ENCODE results near the gene VPS18. TPM values are rescaled to one million over a fixed set of nuclear protein-coding genes. Genes with fewer than 3 reads are reported as not detected.

The VPS18 gene
- total RNA-seq, 2 donors from 2014 or later: 10.7 to 12.1 TPM

DNA sequence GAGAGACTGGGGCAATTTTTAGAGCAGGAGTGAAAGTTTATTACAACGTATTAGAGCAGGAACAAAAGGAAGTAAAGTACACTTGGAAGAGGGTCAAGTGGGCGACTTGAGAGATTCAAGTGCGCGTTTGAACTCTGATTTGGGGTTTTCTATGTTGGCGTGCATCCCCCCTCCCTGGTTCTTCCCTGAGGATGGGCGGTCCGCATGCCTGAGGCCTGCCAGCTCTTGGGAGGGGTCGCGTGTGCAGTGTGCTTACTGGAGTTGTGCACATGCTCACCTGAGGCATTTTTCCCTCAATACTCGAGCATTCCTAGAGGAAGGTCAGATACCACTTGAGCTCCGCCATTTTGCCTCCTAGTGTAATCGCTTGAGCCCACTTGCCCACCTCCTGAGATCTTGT, 48.6 kb downstream of the VPS18 start:
- Mint-ChIP-seq H3K27ac (peak overlapping the region; percentile 69), H3K36me3 (ENCODE audit: insufficient read depth in 2 of 2) (no peaks in the 10 kb centered on the region), H3K4me1 (ENCODE audit: low read depth) (peaks cover 45% of the 10 kb centered on the region), H3K27me3 (ENCODE audit: low read depth) (no peaks in the 10 kb centered on the region), H3K4me3 (peak overlapping the region; percentile 85 to 87), H3K9me3 (no peaks in the 10 kb centered on the region)
- DNase-seq (no peak), ATAC-seq (replicated peaks in 1 of 2) (no peak)

DNA sequence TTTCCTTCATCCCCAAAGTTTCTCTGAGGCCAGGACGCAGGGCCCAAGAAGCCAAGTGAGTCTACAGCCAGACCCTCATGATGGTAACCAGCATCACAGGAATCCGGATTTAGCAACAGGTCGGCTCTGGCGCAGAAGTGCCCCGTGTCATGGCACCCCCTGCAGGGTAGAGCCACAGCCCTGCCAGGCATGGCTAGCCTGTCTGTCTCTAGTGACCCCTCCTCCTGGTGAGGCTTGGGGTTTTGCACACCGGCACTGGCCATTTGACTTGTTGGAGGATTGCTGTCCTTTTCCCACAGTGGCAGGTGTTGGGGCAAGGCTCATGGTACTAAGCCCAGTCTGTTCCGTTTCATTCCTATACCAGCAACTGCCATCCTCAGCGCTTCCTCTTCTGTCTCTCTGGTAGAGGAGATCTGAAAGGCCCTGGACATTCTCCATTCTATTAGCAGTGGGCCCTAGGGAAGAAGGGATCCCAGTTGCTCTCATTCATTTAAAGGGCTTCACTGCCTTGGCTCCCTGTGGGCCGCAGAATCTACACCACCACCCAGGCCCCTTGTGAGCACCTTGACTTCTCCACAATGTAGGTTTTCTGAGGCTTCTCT, 49.6 kb downstream of the VPS18 start:
- DNase-seq (no peak), ATAC-seq (replicated peaks in 1 of 2) (no peak)
- no peaks in the 10 kb centered on the region for H3K36me3 Mint-ChIP-seq (ENCODE audit: insufficient read depth in 2 of 2)
- no peaks in the 10 kb centered on the region for H3K9me3 Mint-ChIP-seq
- peaks cover 45% of the 10 kb centered on the region for H3K4me1 Mint-ChIP-seq (ENCODE audit: low read depth)
- H3K4me3 Mint-ChIP-seq: peak overlapping the region; percentile 85 to 87
- H3K27me3 Mint-ChIP-seq (ENCODE audit: low read depth): no peaks in the 10 kb centered on the region
- H3K27ac Mint-ChIP-seq: no peak overlapping the region

- Mint-ChIP-seq H3K27ac (no peak overlapping the region), H3K36me3 (ENCODE audit: insufficient read depth in 2 of 2) (no peaks in the 10 kb centered on the region), H3K9me3 (no peaks in the 10 kb centered on the region), H3K4me1 (ENCODE audit: low read depth) (peaks cover 45% of the 10 kb centered on the region), H3K27me3 (ENCODE audit: low read depth) (no peaks in the 10 kb centered on the region), H3K4me3 (peak overlapping the region in 1 of 2 donors; percentile 31)
- no peak for DNase-seq
- ATAC-seq (replicated peaks in 1 of 2): no peak
Observed at GRCh38 chr15:40944510-40945296, 50.5 kb downstream of the VPS18 start.

DNA sequence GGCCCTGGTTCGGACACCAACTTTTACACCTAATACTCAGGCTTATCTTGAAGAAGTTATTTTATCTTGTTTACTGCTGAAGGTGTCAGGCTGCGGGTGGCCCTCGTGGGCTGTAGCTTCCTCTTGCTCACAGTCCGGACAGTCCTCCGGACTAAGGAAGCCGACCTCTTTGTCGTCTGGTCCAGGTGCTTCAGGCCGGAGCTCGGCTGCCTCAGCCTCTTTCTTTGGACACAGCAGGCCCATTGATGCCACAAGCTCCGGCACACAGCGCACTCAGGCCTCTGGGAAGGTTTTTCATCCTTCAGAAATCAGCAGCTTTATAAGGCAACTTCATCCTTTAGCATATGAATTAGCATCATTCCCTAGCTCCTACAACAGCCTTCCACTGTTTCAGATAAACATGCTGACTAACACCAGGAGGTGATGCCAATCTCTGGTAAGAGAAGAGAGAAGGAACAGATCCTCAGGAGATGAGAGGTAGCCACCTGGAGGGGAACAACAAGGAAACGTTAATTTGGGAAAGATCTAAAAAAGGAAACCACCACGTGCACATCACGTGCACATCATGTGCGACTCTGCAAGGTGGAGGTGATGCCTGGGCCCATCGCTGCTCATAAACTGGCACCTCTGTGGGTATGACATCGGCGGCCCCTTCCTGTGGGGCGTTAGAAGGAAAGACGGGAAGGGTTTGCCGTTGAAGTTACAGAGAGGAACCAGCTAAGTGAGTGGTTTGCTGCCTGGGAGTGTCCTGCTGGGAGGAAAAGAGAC, 54.6 kb downstream of the VPS18 start:
- no peak overlapping the region for H3K27ac Mint-ChIP-seq
- H3K4me1 Mint-ChIP-seq (ENCODE audit: low read depth): peaks cover 32% of the 10 kb centered on the region
- no peak for ATAC-seq (replicated peaks in 1 of 2)
- no peaks in the 10 kb centered on the region for H3K9me3 Mint-ChIP-seq
- no peak for DNase-seq
- H3K36me3 Mint-ChIP-seq (ENCODE audit: insufficient read depth in 2 of 2): peaks cover 8% of the 10 kb centered on the region in 2 donors
- no peaks in the 10 kb centered on the region for H3K27me3 Mint-ChIP-seq (ENCODE audit: low read depth)
- no peak overlapping the region for H3K4me3 Mint-ChIP-seq

- H3K9me3 Mint-ChIP-seq: no peaks in the 10 kb centered on the region
- H3K27ac Mint-ChIP-seq: no peak overlapping the region
- H3K4me3 Mint-ChIP-seq: no peak overlapping the region
- no peaks in the 10 kb centered on the region for H3K27me3 Mint-ChIP-seq (ENCODE audit: low read depth)
- peaks cover 14 to 16% of the 10 kb centered on the region in 2 donors for H3K36me3 Mint-ChIP-seq (ENCODE audit: insufficient read depth in 2 of 2)
- ATAC-seq (replicated peaks in 1 of 2) (no peak), DNase-seq (no peak)
- peaks cover 33% of the 10 kb centered on the region for H3K4me1 Mint-ChIP-seq (ENCODE audit: low read depth)
Observed at GRCh38 chr15:40949756-40950207, 55.5 kb downstream of the VPS18 start.

DNA sequence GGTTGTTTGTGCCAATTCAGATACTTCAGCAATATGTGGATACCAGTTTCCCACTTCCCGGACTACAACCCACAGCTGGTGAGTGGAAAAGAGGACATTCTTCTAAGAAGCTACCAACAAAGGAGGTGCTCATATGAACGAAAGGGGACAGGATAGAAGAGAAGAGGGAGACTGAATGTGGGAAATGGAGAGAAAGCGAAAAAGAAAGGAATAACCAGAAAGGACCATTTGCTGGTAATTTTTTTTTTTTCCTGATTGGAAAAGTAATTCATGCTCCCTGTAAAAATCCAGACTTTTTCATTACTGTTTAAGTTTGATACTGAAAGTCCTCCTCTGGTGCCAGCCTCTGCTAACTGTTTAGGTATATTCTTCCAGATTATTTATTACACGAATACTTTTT, 57.5 kb downstream of the VPS18 start:
- Mint-ChIP-seq H3K36me3 (ENCODE audit: insufficient read depth in 2 of 2) (peaks cover 19 to 26% of the 10 kb centered on the region in 2 donors), H3K27me3 (ENCODE audit: low read depth) (no peaks in the 10 kb centered on the region), H3K27ac (peak overlapping the region; percentile 96), H3K4me3 (peak overlapping the region; percentile 94 to 95), H3K4me1 (ENCODE audit: low read depth) (peaks cover 38% of the 10 kb centered on the region), H3K9me3 (no peaks in the 10 kb centered on the region)
- no peak for DNase-seq
- no peak for ATAC-seq (replicated peaks in 1 of 2)

DNA sequence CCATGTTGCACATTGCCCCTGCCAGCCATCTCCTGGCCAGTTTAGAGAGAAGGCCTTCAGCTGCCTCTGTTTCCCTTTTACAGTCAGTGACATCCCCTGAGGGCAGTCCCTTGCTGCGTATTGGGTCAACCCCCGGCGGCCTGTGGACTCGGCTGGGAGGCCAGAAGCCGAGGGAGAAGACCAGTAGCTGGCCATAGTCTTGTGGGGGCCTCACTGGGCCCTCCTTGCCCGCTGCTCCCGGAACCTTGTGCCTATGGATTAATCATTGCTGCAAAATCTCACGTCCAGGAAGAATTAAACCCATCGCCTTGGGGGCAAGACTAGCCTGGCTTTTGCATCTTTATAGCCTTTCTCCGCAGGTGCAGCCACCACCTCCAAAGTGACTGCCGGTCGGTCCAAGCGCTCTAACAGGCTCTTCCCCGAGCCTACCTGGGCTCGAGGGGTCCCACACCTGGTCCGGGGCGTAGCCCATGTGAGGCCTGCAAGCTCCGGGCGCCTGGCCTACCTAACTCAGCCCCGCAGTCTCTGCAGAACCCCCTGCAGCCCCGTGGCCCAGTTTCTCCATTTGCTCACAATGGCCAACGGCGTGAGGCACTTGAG, 58.2 kb downstream of the VPS18 start:
- H3K9me3 Mint-ChIP-seq: no peaks in the 10 kb centered on the region
- peak overlapping the region; percentile 96 for H3K27ac Mint-ChIP-seq
- ATAC-seq (replicated peaks in 1 of 2): no peak
- peaks cover 38% of the 10 kb centered on the region for H3K4me1 Mint-ChIP-seq (ENCODE audit: low read depth)
- H3K27me3 Mint-ChIP-seq (ENCODE audit: low read depth): no peaks in the 10 kb centered on the region
- DNase-seq: peak in 1 of 2 donors; percentile 35
- H3K4me3 Mint-ChIP-seq: peak overlapping the region; percentile 94 to 95
- peaks cover 19 to 26% of the 10 kb centered on the region in 2 donors for H3K36me3 Mint-ChIP-seq (ENCODE audit: insufficient read depth in 2 of 2)

GRCh38 chr15:40952901-40953712, 58.9 kb downstream of the VPS18 start, which contains the start of gene CHAC1:
CHAC1 (plus strand) TSS chr15:40953471; CDS start chr15:40953584, 113 bp downstream.
- peak within 1 kb of the TSS; percentile 94 to 95 for H3K4me3 Mint-ChIP-seq
- ATAC-seq (replicated peaks in 1 of 2) (peak; percentile 85 to 86), DNase-seq (peak; percentile 99)
- H3K27ac Mint-ChIP-seq: peak within 1 kb of the TSS; percentile 96
- peaks cover 19 to 26% of the 10 kb centered on the region in 2 donors for H3K36me3 Mint-ChIP-seq (ENCODE audit: insufficient read depth in 2 of 2)
- peaks cover 40% of the 10 kb centered on the region for H3K4me1 Mint-ChIP-seq (ENCODE audit: low read depth)
- H3K27me3 Mint-ChIP-seq (ENCODE audit: low read depth): no peaks in the 10 kb centered on the region
- no peaks in the 10 kb centered on the region for H3K9me3 Mint-ChIP-seq

Other genes with a start within 250 kb of the VPS18 start
- gene RAD51, start 199.3 kb upstream of the VPS18 start, total RNA-seq: 10 to 100 TPM; 49.9 to 73.2 TPM
- gene RMDN3, start 139.2 kb upstream of the VPS18 start, total RNA-seq: 10 to 100 TPM; 28.0 to 30.7 TPM
- 10 to 100 TPM; 40.9 to 44.8 TPM for gene GCHFR, start 130.4 kb upstream of the VPS18 start, total RNA-seq
- gene C15orf62, start 124.5 kb upstream of the VPS18 start, total RNA-seq: 1 to 10 TPM; 1.6 to 1.7 TPM
- 10 to 100 TPM; 24.1 to 29.8 TPM for gene ZFYVE19, start 87.4 kb upstream of the VPS18 start, total RNA-seq
- 10 to 100 TPM; 26.3 to 37.3 TPM for gene DNAJC17, start 87.0 kb upstream of the VPS18 start, total RNA-seq
- gene PPP1R14D, start 65.7 kb upstream of the VPS18 start, total RNA-seq: not detected
- 10 to 100 TPM; 17.3 to 19.4 TPM for gene SPINT1, start 50.4 kb upstream of the VPS18 start, total RNA-seq
- under 1 TPM; 0.14 to 0.23 TPM for gene RHOV, start 20.2 kb upstream of the VPS18 start, total RNA-seq
- gene DLL4, start 34.9 kb downstream of the VPS18 start, total RNA-seq: under 1 TPM; 0.12 to 0.19 TPM
- 10 to 100 TPM; 77.8 to 83.0 TPM for gene CHAC1, start 59.0 kb downstream of the VPS18 start, total RNA-seq
- 10 to 100 TPM; 24.7 to 27.9 TPM for gene INO80, start 221.8 kb downstream of the VPS18 start, total RNA-seq